DMS153 treated with DMSO at 0.1 percent for 48 hours (cell line): Measurements from ENCODE around the gene UBQLNL.

Source experiments
- DNase-seq: peaks from one replicate; lab custom pipeline; 2025; ENCODE audit not compliant: unreplicated experiment; lab: John Stamatoyannopoulos, UW

UBQLNL gene, protein sequence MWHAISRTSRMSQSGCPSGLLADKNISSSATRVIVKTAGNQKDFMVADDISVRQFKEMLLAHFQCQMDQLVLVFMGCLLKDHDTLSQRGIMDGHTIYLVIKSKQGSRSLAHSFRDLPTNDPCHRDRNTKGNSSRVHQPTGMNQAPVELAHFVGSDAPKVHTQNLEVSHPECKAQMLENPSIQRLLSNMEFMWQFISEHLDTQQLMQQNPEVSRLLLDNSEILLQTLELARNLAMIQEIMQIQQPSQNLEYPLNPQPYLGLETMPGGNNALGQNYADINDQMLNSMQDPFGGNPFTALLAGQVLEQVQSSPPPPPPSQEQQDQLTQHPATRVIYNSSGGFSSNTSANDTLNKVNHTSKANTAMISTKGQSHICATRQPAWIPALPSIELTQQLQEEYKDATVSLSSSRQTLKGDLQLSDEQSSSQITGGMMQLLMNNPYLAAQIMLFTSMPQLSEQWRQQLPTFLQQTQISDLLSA

DNA sequence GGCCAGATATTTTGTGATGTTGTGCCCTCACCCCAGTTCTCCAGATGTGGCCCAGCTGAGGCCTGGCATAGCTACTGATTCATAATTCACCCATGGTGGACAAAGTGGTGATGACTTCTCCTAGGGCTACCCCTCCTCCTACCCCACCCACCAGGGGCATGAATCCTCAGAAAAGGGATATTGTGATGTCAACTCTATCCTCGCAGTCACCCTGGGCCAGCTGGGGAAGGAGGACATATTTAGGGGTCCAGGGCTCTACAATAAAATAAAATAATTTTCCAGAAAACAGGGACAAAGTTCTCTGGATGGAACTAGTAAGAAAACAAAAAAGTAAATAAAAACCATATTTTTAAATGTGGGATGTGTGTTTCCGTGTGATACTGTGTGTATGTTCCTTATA is at the start of gene UBQLNL:
UBQLNL (minus strand) TSS at position 101 of the 400 bp plus-strand sequence. CDS start 258 bp downstream, outside the sequence.
- DNase-seq, result no peak

DNA sequence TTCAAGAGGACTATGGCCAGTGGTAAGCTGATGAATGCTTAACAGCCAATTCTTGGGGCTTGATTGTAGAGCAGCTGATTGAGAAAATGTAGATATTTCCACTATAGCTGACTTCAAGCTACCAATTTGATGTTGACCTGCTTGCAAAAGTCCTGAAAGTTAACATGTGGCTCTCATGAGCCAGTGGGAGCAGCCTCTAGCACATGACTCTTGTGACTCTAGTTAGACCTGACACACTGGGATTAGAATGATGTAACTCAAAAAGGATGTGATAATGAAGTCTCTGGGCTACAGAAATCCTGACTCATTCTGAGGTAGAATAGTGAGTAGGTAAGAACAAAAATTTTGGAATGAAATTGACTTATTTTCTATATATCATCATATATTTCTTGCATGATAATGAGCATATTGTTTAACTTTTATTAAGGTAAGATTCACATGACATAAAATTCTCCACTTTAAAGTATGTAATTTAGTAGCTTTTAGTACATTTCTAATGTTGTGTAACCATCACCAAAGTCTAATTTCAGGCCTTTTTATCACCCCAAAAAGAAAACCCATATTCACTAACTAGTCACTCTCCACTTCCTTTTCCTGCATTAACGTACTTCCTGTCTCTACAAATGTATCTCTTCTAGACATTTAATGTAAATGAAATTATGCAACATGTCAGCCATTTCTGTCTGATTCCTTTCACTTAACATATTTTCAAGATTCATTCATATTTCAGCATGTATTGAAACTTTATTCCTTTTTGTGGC is 47.9 kb upstream of the UBQLNL start:
- no peak for DNase-seq

DNA sequence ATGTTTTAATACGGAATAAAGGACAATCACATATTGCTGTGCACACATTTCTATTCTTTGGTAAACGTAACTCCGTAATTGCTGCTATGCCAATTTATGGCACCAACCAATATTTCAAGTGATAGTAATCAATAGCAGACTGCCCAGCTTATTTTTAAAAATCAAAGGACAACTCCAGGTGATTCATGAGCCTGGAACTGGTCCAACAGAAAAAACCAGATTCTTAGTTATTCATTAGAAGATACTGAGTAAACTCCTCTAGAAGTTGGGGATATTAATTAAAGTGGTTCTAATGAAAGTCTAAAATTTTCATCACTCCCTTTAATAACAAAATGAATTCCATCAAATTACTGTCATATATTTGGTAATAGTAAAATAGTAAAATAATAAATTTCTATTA is 41.3 kb upstream of the UBQLNL start:
- no peak for DNase-seq

DNA sequence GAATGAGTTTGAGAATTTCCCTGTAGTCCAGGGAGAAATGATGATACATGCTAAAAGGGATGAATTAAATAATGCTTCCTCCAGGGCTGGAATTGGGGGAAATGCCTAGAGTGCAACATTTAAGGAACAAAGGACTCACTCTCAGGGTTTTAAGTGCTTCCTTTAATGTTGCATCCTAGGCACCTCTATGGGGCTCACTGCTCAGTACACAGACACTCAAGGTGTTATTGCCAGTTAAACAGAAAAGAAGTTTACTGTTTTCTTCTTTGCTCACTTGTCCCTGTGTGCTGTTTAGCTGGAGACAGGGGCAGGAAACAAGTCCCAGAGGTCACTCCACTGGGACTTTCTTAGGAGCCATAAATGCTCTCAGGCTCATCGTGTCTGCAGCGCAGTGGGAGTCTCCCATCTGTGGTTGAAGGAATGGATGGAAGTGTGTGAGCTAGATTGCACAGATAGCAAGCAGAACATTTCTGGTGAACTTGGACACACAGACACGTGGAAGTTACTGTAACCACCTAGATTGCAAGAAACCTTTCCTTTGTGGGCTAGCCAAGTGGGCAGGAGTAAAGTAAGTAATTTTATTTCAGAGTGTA is 40.2 kb upstream of the UBQLNL start:
- DNase-seq, result no peak

DNA sequence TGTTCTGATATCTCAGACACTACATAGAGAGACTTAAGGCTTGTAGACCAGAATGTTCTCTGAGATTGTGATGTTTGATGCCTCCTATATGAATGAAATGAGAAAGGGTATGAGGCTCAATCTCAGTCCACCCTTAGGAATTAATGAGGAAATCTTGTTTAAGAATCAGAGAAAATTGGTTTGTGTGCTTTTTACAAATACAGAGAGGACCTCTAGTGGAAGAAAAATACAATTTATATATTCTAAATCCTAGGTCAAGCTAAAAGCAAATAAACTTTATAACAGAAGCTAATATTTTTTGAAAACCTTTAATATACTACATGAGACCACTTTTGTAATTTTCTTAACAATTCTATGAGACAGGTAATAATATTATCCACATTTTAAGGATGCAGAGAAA is 36.8 kb upstream of the UBQLNL start:
- DNase-seq, result no peak

DNA sequence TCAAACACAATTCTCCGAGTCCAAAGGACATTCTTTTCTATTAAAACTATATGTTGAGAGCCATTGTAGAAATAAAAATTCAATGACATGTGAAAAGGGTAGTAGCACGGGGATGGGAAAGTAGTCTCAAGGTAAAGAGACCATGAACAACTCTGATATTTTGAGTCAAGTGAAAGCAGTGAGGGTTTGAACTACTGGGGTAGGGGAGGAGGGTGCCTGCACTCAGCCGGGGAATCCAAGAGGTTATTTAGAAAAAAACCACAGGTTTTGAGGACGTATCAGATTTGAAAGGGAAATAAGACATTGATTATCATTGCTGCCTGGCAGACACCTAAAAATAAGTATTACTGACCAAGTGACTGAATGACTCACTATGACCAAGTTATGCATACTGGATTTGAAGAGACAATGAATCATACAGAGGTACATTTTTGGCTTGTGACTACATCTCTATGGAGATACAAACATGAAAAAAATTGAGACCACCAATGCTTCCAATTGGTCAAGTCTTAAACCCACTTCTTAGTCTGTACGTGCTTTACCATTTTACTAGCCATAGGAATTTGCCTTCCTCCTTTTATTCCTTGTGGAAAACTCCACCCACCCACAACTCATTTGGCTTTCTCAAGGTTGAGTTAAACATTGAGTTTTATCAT is 34.1 kb upstream of the UBQLNL start:
- DNase-seq, result no peak

DNA sequence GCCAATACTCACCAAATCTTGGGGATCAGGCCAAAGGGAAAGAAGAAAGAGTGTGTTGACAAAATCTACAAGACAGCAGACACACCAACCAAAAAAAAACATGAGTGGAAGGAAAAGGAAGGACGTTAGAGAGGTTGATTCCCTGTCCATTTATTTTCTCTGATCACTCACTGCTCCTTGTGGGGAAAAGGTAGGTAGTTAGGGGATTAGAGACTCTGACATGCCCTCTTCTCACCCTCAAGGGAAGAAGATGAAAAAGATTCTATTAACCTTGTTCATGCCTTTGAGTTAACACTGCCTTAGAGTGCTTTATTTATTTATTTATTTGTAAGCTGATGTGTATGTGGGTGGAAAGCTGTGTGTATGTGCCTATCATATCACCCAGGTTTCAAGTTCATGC is 31.9 kb upstream of the UBQLNL start, which contains the start of gene OR52H1:
OR52H1 (minus strand) TSS at position 101 of the 400 bp plus-strand sequence. CDS start 3,035 bp downstream, outside the sequence.
- no peak for DNase-seq

DNA sequence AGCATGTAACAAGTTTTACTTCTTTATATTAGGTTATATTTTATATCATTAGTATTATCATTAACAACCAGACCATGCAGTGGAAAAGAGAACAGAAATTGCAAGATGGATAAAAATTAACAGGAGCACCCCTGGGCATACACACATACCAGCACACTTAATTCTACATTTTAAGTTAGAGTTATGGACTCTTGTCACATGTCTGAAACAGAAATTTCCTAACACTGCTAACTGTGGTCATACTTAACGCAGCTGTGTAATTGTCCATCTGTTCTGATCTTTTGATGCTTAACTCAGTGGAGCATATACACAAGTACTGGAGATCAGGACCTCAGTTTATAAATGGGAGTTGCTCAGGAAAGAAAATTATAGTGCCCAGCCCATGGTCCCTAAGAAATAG is 31.5 kb upstream of the UBQLNL start:
- no peak for DNase-seq

DNA sequence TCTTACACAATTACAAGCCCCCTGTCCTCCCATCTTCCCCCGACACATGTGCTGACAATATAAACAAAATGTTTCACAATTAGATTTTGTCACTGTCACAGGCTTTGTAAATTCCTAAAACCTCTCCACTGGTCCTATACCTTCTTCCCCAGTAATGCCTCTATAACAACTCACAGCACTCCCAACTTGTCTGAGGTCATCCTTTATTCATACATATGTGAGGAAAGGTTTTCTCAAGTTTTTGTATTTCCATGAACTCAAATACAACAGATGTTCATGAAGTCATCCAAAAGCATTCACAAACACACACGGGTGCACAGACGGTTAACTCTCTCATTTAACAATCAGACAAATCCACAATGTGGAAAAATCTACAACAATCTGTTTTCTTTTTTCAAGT is 30.0 kb upstream of the UBQLNL start:
- DNase-seq, result no peak

DNA sequence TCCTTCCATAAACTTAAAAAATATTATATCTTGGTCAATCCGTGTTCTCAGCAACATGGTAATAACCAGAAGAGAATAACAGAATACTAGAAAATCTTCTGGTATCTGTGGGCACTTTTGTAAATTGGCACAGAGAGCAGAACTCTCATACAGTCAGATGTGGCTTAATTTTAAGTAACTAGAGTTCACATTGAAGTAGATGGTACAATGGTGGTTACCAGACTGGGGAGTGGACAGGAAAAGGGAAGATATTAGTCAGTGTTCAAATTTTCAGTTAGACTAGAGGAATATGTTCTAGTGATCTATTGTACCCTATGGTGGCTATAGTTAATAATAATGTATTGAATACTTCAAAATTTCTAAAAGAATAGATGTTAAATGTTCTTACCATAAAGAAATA is 24.9 kb upstream of the UBQLNL start:
- no peak for DNase-seq

DNA sequence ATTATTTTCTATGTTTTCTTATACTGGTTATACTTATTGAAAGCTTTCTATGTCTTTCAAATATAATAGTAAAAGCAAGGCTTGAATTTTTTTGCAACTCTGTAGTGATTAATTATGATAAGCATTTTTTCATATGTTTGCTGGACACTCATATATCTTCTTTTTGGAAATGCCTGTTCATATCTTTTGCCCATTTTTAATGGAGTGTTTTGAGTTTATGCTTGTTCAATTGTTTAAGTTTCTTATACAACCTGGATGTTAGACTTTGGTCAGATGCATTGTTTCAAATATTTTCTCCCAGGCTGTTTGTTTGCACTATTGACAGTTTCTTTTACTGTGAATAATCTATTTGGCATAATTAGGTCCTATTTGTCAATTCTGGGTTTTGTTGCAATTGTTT is 20.0 kb upstream of the UBQLNL start:
- no peak for DNase-seq

DNA sequence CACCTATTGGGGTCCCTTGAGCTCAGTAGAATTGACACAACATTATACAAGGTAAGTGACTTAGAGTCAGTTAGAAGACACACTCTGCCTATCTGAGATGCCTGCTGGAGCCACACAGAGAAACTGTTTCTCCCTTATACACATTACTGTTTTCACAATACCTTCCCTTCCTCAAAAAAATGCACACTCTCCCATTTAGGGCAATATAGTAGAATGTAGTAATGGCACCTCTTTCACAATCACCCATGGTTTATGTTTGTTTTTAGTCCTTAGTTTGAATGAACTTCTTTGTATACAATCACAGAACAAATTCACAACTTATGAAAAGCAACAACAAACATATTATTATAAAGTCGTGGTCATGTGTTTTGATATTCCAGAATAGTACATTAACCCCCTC is 17.5 kb upstream of the UBQLNL start:
- DNase-seq, result no peak

DNA sequence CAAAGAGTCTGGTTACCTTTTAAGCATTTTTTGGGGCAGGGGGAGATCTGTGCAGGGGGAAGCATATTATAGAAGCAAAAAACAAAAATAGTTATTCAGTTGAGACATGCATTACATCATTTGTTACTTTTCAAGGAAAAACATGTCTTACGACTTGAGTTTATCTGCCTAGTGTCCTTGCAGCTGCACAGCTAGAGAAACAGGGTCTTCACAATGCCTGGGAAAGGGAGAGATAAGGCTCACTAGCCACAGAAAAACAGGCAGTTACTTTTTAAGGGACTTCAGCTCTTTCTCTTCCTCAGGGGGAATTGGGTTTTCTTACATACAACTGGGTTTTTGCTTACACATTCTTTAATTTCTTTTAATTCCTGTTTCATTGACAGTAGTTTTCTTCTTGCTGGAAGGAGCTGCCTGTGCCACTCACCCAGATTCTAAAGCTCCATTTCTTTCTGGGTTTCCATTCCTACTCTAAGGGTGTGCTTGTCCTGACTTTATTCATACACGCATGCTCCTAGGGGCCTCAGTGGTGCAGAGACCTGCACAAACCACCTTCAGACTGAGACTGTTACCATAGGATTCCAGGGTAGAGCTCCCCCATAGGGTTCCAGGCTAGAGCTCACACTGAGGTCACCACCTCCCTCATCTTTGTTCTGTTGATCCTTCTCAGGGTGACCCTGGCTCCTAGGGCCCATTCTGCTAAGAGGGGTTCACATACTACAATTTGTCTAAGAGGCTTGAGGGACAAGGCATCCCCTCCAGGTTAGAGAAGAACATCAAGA is 14.7 kb upstream of the UBQLNL start:
- DNase-seq, result no peak

DNA sequence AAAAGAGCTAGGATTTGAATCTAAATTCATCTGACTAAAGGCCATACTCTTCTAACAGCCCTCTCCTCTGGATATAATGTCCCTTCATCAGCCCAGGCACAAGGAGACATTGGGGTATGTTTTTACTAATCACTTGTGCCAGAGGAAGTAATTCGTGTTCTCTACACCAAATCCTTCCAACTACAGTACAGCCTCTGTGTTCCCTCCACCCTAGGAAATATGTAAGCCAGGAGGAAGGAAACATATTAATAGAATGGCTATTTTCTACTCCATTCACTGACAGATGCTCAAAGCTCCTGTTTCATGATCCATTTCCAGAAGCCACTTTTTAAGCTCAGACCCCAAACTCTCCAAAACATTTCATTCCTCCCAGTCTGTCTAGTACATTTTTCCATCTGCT is 12.0 kb upstream of the UBQLNL start:
- DNase-seq, result no peak

DNA sequence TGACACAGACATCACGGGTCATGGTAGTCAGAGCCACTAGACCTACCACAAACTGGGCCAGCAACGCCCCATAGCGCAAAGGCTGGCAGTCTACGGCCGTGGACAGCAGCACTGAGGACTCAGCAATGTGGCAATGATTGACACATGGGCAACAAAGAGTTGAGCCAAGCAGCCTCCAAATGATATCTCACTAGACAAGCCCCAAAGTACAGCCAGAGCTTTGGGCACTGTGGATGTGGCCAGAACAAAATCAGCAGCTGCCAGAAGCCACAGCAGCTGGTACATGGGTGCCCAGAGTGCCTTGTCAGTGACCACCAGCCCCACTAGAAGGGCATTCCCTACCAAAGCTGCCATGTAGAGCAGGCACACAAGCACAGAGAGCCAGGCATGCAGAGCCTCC is 11.2 kb upstream of the UBQLNL start:
- DNase-seq, result no peak

DNA sequence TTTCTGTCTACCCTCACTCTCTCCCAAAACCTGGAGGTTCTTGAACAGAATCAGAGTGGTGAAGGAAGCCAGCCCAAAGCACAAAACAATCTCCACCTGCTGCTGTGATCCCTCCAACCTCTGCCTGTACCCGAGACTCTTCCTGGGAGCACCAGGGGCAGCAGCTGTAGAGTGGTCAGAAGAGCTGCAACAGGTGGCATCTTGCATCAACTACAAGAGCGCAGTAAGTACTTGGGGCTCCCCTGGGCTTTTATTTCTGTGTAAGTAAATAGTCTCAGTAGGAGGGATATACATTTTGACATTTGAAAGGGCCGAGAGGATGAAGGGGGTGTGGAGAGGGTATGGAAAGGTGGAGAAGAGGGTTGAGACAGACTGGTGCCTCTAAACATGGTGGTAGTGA is 8.3 kb upstream of the UBQLNL start:
- DNase-seq, result no peak

DNA sequence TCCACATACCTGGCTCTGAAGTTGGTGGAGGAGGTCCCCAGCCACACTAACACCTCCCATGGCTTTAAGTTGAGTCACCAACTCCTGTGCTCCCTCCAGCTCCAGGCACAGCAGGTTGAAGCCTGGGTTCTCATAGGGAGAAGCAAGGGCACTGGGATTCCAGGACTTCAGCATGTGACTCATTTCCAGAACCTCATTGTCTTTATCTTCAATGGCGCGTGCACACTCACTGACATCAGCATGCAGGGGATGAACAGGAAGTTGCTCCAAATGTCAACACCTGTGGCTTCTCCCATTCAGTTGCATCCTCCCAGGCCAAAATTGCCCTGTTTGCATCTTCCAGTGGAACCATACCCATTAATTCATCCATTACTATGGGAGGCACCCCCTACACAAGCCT is 5.8 kb upstream of the UBQLNL start:
- DNase-seq, result no peak

DNA sequence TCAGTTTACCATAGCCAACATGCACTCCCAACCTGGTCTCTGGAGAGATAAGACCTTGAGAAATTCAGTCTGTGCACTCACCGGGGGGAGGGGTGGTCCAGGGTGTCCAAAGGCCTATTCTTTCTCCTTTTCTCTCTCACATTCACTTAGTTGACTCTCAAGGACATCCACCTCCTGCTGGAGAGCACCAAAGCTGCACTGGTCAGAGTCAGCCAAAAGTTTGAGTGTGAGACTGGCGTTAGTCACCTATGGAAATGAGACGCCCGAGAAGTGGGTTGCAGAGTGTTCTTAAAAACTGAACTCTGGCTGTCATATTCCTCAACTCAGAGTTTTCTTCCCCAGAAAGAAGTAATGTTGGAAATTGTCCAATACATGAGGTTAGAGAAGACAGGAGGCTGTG is 5.0 kb upstream of the UBQLNL start:
- no peak for DNase-seq

DNA sequence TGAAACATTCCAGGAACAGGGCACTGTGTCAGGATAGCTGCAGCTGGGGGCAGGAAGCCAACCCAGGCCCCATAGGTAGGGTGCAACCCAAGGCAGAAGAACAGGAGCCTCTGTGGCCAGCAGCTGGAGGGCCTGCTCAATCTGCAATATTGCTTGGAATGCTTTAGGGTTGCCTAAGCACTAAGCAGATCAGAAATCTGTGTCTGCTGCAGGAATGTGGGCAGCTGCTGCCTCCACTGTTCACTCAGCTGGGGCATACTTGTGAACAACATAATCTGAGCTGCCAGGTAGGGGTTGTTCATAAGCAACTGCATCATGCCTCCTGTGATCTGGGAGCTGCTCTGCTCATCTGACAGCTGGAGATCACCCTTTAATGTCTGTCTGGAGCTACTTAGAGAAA is 1.7 kb downstream of the UBQLNL start:
- DNase-seq, result no peak

DNA sequence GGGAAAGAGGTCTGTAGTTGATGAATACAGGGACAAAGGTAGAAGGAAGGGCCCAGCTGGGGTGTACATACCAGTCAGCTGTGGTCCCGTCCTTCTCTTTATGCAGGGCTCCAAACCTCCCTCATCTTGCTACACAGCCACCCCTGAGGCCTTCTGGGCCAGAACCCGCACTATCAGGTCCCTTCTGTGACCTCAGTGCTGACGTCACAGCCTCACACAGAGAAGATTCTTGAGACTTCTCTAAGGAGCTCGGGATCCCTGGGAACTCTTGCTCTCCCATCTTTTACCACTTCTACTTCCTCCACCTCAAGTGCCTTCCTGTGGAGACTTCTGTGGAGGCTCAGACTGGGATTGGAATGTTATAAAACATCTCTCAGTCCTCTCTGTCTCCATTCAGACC is 6.7 kb downstream of the UBQLNL start, which contains the start of gene UBQLN3:
UBQLN3 (minus strand) TSS at position 155 of the 400 bp plus-strand sequence. CDS start 399 bp downstream, outside the sequence.
- no peak for DNase-seq
